Neural progenitor cell (in vitro differentiated cells): ENCODE data around the gene DRD2. TPM values are rescaled to one million over a fixed set of nuclear protein-coding genes. Genes with fewer than 3 reads are reported as not detected.
A peak's percentile ranks its signal among the peaks of the same experiment; 100 is the strongest.

Experiments
- DNase-seq: peaks from one replicate; pipeline ENCODE4 v3.0.0-alpha.2; 2016; ENCODE audit warnings: low spot score
- H2AFZ ChIP-seq: fragments of 200-600 bp; sonication (generic); replicated peaks from 2 replicates; pipeline ENCODE4 v1.6.1; 2016; ENCODE audit warnings: antibody characterized with exemption
- H3F3A ChIP-seq: fragments of 200-600 bp; sonication (generic); 2 replicates; pipeline ENCODE4 v1.6.1; 2016; ENCODE audit warnings: antibody characterized with exemption, low read depth
- H3K27ac ChIP-seq: fragments of 200-600 bp; sonication (generic); 2 replicates; pipeline ENCODE4 v1.5.1; 2016; ENCODE audit warnings: mild to moderate bottlenecking
- H3K27me3 ChIP-seq: fragments of 200-600 bp; sonication (generic); 2 replicates; pipeline ENCODE4 v1.6.1; 2016; ENCODE audit warnings: mild to moderate bottlenecking, moderate library complexity
- H3K36me3 ChIP-seq: fragments of 200-600 bp; sonication (generic); 2 replicates; pipeline ENCODE4 v1.5.1; 2016
- H3K4me1 ChIP-seq: fragments of 200-600 bp; sonication (generic); 2 replicates; pipeline ENCODE4 v1.6.1; 2016; ENCODE audit warnings: mixed run types
- H3K4me2 ChIP-seq: fragments of 200-600 bp; sonication (generic); 2 replicates; pipeline ENCODE4 v1.6.1; 2016
- H3K4me3 ChIP-seq: fragments of 200-600 bp; sonication (generic); 2 replicates; pipeline ENCODE4 v1.5.1; 2016
- H3K79me2 ChIP-seq: fragments of 200-600 bp; sonication (generic); 2 replicates; pipeline ENCODE4 v1.6.1; 2016; ENCODE audit warnings: low read depth
- H3K9ac ChIP-seq: fragments of 200-600 bp; sonication (generic); 2 replicates; pipeline ENCODE4 v1.6.1; 2016
- H3K9me3 ChIP-seq: fragments of 200-600 bp; sonication (generic); 2 replicates; pipeline ENCODE4 v1.5.1; 2016; ENCODE audit warnings: low read depth
- H4K20me1 ChIP-seq: fragments of 200-600 bp; sonication (generic); 2 replicates; pipeline ENCODE4 v1.6.1; 2016; ENCODE audit warnings: low read depth
- H3K27ac Mint-ChIP-seq: 3 replicates; pipeline ENCODE4 v1.8.0; 2021; ENCODE audit warnings: mixed read lengths
- H3K27me3 Mint-ChIP-seq: 2 replicates; pipeline ENCODE4 v1.8.0; 2022; ENCODE audit warnings: low read depth, mild to moderate bottlenecking, inconsistent platforms, moderate library complexity, mixed read lengths; ENCODE audit not compliant: insufficient read depth
- H3K36me3 Mint-ChIP-seq: 3 replicates; pipeline ENCODE4 v1.8.0; 2021; ENCODE audit warnings: mixed read lengths
- H3K4me1 Mint-ChIP-seq: 3 replicates; pipeline ENCODE4 v1.8.0; 2021; ENCODE audit warnings: mixed read lengths
- H3K4me3 Mint-ChIP-seq: 3 replicates; pipeline ENCODE4 v1.8.0; 2021; ENCODE audit warnings: mild to moderate bottlenecking, moderate library complexity, mixed read lengths
- H3K9me3 Mint-ChIP-seq: 3 replicates; pipeline ENCODE4 v1.8.0; 2020; ENCODE audit warnings: mixed read lengths
- CTCF ChIP-seq: fragments of 200-600 bp; sonication (generic); IDR thresholded peaks from 2 replicates; pipeline ENCODE4 v1.5.1; 2017; ENCODE audit warnings: antibody characterized with exemption, mild to moderate bottlenecking
- EZH2 ChIP-seq: fragments of 200-600 bp; sonication (generic); IDR thresholded peaks from 2 replicates; pipeline ENCODE4 v1.6.1; 2017; ENCODE audit warnings: antibody characterized with exemption, mild to moderate bottlenecking, moderate library complexity
- EZH2phosphoT487 ChIP-seq: fragments of 200-600 bp; sonication (generic); IDR thresholded peaks from 2 replicates; pipeline ENCODE4 v1.6.1; 2017; ENCODE audit warnings: antibody characterized with exemption
- total RNA-seq: library from RNA; depleted of rRNA; stranded (reverse); fragments of >200 nt; gene quantifications from 2 replicates; pipeline ENCODE4 v1.2.3, GENCODE V29; 2015; ENCODE audit warnings: low replicate concordance

Gene DRD2
- total RNA-seq, 1 donor from 2014 or later: 0.21 TPM

DNA sequence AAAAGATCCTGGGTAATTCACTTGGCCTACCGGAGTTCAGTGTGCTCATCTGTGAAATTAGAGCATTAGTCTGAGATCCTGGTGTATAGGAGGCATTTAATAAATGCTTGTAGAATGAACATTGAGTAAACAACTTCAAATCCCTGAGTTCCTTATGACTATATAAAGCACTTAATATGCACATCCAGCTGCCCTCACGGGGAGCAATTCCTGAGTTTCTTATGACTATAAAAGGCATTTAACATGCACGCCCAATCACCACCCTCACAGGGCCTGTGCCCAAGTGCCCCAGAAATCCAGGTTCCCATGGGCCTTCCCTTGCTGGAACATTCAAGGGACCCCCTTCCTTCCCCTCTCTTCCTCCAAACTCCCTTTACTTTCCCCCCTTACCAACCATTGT lies 13.6 kb downstream of the DRD2 start:
- Mint-ChIP-seq H3K9me3 (no peaks in the 10 kb centered on the region), H3K36me3 (no peaks in the 10 kb centered on the region), H3K27me3 (peaks cover 11% of the 10 kb centered on the region), H3K4me1 (peaks cover 15% of the 10 kb centered on the region), H3K4me3 (no peak overlapping the region), H3K27ac (no peak overlapping the region)
- H2AFZ ChIP-seq: no peak overlapping the region
- H3K79me2 ChIP-seq: no peaks in the 10 kb centered on the region
- H3K9me3 ChIP-seq: no peaks in the 10 kb centered on the region
- H3K4me2 ChIP-seq: no peak overlapping the region
- peaks cover 17% of the 10 kb centered on the region for H3F3A ChIP-seq
- TF ChIP-seq CTCF: no peak
- TF ChIP-seq EZH2phosphoT487: no peak
- no peak for TF ChIP-seq EZH2
- DNase-seq: no peak
- no peak overlapping the region for H3K27ac ChIP-seq
- H3K36me3 ChIP-seq: no peaks in the 10 kb centered on the region
- no peaks in the 10 kb centered on the region for H4K20me1 ChIP-seq
- peaks cover 21% of the 10 kb centered on the region for H3K4me1 ChIP-seq
- no peak overlapping the region for H3K4me3 ChIP-seq
- no peaks in the 10 kb centered on the region for H3K27me3 ChIP-seq
- no peak overlapping the region for H3K9ac ChIP-seq

GRCh38 chr11:113460469-113460868 lies 14.7 kb downstream of the DRD2 start:
- peaks cover 21% of the 10 kb centered on the region for H3K4me1 ChIP-seq
- H3K79me2 ChIP-seq: no peaks in the 10 kb centered on the region
- H4K20me1 ChIP-seq: no peaks in the 10 kb centered on the region
- Mint-ChIP-seq H3K27ac (no peak overlapping the region), H3K27me3 (peaks cover 9% of the 10 kb centered on the region), H3K4me1 (peaks cover 15% of the 10 kb centered on the region), H3K9me3 (no peaks in the 10 kb centered on the region), H3K36me3 (no peaks in the 10 kb centered on the region), H3K4me3 (no peak overlapping the region)
- H3K27ac ChIP-seq: no peak overlapping the region
- no peak overlapping the region for H3K9ac ChIP-seq
- no peaks in the 10 kb centered on the region for H3K36me3 ChIP-seq
- H2AFZ ChIP-seq: no peak overlapping the region
- no peaks in the 10 kb centered on the region for H3K9me3 ChIP-seq
- H3K27me3 ChIP-seq: no peaks in the 10 kb centered on the region
- TF ChIP-seq EZH2phosphoT487: no peak
- TF ChIP-seq CTCF: no peak
- no peak for TF ChIP-seq EZH2
- H3K4me2 ChIP-seq: no peak overlapping the region
- no peak for DNase-seq
- peaks cover 17% of the 10 kb centered on the region for H3F3A ChIP-seq
- H3K4me3 ChIP-seq: no peak overlapping the region

DNA sequence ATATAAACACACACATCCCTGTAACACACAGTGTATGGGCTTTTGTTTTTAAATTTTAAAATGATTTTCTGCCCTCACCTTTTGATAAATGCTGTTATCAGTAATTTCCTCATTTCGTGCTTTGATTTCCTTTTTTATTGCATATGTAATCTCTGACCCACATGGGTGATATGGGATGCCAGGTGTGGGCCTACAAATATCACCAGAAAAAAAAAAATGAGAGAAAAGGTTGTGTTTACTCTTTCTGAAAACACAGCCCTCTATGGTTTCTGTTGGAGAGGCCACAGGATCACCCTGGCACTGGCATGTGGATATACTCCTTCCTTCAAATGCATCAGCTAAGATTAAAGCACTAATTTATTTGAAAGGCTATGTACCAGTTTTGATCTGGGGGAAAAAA lies 17.0 kb downstream of the DRD2 start:
- H4K20me1 ChIP-seq: no peaks in the 10 kb centered on the region
- H2AFZ ChIP-seq: no peak overlapping the region
- H3K36me3 ChIP-seq: no peaks in the 10 kb centered on the region
- peak overlapping the region; percentile 3 for H3K4me3 ChIP-seq
- no peak overlapping the region for H3K4me3 Mint-ChIP-seq
- no peak for DNase-seq
- no peaks in the 10 kb centered on the region for H3K9me3 Mint-ChIP-seq
- TF ChIP-seq EZH2phosphoT487: no peak
- no peak overlapping the region for H3K9ac ChIP-seq
- H3F3A ChIP-seq: peaks cover 17% of the 10 kb centered on the region
- H3K4me1 ChIP-seq: peaks cover 21% of the 10 kb centered on the region
- peaks cover 15% of the 10 kb centered on the region for H3K4me1 Mint-ChIP-seq
- H3K79me2 ChIP-seq: no peaks in the 10 kb centered on the region
- H3K27ac ChIP-seq: no peak overlapping the region
- H3K9me3 ChIP-seq: no peaks in the 10 kb centered on the region
- no peaks in the 10 kb centered on the region for H3K27me3 ChIP-seq
- peak overlapping the region; percentile 65 for H3K4me2 ChIP-seq
- peaks cover 9% of the 10 kb centered on the region for H3K27me3 Mint-ChIP-seq
- H3K36me3 Mint-ChIP-seq: no peaks in the 10 kb centered on the region
- H3K27ac Mint-ChIP-seq: no peak overlapping the region

DNA sequence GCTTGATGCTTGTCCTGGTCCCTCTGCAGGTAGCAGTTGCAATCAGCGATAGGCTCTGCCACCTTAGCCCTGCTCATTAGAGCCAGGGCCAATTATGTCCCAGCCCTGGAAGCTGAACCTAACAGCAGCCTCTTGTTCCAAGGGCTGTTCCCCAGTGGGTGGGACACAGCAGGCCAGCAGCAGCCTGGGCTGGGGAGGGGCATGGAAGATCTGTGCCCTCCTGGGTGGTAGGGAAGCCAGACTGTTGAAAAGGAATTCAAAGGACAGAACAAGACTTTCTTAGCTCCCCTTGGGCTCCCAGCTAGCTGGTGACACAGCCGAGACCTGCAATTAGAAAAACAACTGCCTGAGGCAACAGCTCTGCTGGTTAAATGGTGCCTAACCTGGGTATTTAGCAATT lies 17.4 kb downstream of the DRD2 start:
- Histone ChIP-seq H3K4me3 (peak overlapping the region; percentile 3), H3F3A (peaks cover 17% of the 10 kb centered on the region), H4K20me1 (no peaks in the 10 kb centered on the region), H3K36me3 (no peaks in the 10 kb centered on the region), H3K4me2 (peak overlapping the region; percentile 65), H3K79me2 (no peaks in the 10 kb centered on the region), H3K4me1 (peaks cover 21% of the 10 kb centered on the region), H3K27me3 (no peaks in the 10 kb centered on the region), H3K9ac (no peak overlapping the region), H3K27ac (no peak overlapping the region), H2AFZ (no peak overlapping the region), H3K9me3 (no peaks in the 10 kb centered on the region)
- H3K27me3 Mint-ChIP-seq: peaks cover 7% of the 10 kb centered on the region
- no peaks in the 10 kb centered on the region for H3K9me3 Mint-ChIP-seq
- peak; percentile 71 for DNase-seq
- peaks cover 15% of the 10 kb centered on the region for H3K4me1 Mint-ChIP-seq
- TF ChIP-seq EZH2phosphoT487: no peak
- TF ChIP-seq EZH2: no peak
- no peak for TF ChIP-seq CTCF
- H3K36me3 Mint-ChIP-seq: no peaks in the 10 kb centered on the region
- H3K27ac Mint-ChIP-seq: no peak overlapping the region
- H3K4me3 Mint-ChIP-seq: no peak overlapping the region
